A549 (cell line): ENCODE results near the gene BBX. TPM values are rescaled to one million over a fixed set of nuclear protein-coding genes. Genes with fewer than 3 reads are reported as not detected.

Source experiments
- ATAC-seq, 2 experiments: fragments of 200-7000 bp in 1 of 2; fragments of >200 bp in 1 of 2; cut with Nextera tagmentation in 1 of 2; cut with Tn5 transposase in 1 of 2; 3 replicates each; pipeline versions ENCODE4 v1.8.0 to v1.9.1; 2018 to 2020; ENCODE audit warnings: mild to moderate bottlenecking in 1 of 2, moderate library complexity in 1 of 2
- CTCF ChIA-PET: fragments of 300-600 bp; sonication (Branson Sonifier 250); formaldehyde crosslinking; extraction: SDS; loops from one replicate; lab custom pipeline; 2021; ENCODE audit warnings: antibody characterized with exemption, inconsistent platforms; lab: Yijun Ruan, JAX
- POLR2A ChIA-PET: fragments of 350-600 bp; formaldehyde crosslinking; extraction: SDS; loops from one replicate; lab custom pipeline; 2021; ENCODE audit warnings: antibody characterized with exemption, inconsistent platforms; lab: Yijun Ruan, JAX
- DNase-seq, 2 experiments: peaks; one replicate each; pipeline versions ENCODE4 v3.0.0 to v3.0.0-alpha.2; 2011 to 2016; ENCODE audit warnings: low read depth in 1 of 2, low spot score in 1 of 2
- FAIRE-seq: peaks from 2 replicates; lab custom pipeline; 2011; peaks lifted over from hg19 to GRCh38; lab: Jason Lieb, UNC
- H3K27ac ChIP-seq, 2 experiments: fragments of >200 bp; sonication (Bioruptor Twin); formaldehyde crosslinking; 3 replicates each; pipeline ENCODE4 v1.5.1; 2016 to 2017
- H3K4me1 ChIP-seq: fragments of >200 bp; sonication (Bioruptor Twin); formaldehyde crosslinking; 3 replicates; pipeline ENCODE4 v1.6.1; 2016
- H3K4me2 ChIP-seq: fragments of >200 bp; sonication (Bioruptor Twin); formaldehyde crosslinking; 3 replicates; pipeline ENCODE4 v1.6.1; 2016
- H3K4me3 ChIP-seq: fragments of >200 bp; sonication (Bioruptor Twin); formaldehyde crosslinking; 3 replicates; pipeline ENCODE4 v1.5.1; 2016
- H3K9me3 ChIP-seq: fragments of >200 bp; sonication (Bioruptor Twin); formaldehyde crosslinking; 3 replicates; pipeline ENCODE4 v1.6.1; 2016
- BCL3 ChIP-seq: fragments of >200 bp; sonication (Bioruptor Twin); formaldehyde crosslinking; IDR thresholded peaks from 3 replicates; pipeline ENCODE4 v1.6.1; 2016
- CBX2 ChIP-seq: fragments of 200-600 bp; sonication (generic); IDR thresholded peaks from 2 replicates; pipeline ENCODE4 v1.6.1; 2016; ENCODE audit warnings: low read depth, mild to moderate bottlenecking, borderline replicate concordance
- CHD4 ChIP-seq: fragments of 200-600 bp; sonication (generic); IDR thresholded peaks from 2 replicates; pipeline ENCODE4 v1.6.1; 2016; ENCODE audit warnings: antibody characterized with exemption, mild to moderate bottlenecking, borderline replicate concordance
- ELK1 ChIP-seq: fragments of 150-350 bp; IDR thresholded peaks from 2 replicates; pipeline ENCODE4 v1.6.1; 2014; ENCODE audit warnings: low read depth, mild to moderate bottlenecking, low read length
- GATA3 ChIP-seq: IDR thresholded peaks from 2 replicates; pipeline ENCODE4 v1.6.1; 2012; ENCODE audit warnings: borderline replicate concordance
- HMGXB4 ChIP-seq: fragments of 250-450 bp; sonication (Bioruptor Pico); IDR thresholded peaks from 2 replicates; pipeline ENCODE4 v1.5.0; 2021; ENCODE audit warnings: mild to moderate bottlenecking, moderate library complexity, borderline replicate concordance
- HOXB13 ChIP-seq: fragments of 250-450 bp; sonication (Bioruptor Pico); IDR thresholded peaks from 2 replicates; pipeline ENCODE4 v1.5.0; 2020; ENCODE audit warnings: low read depth, mild to moderate bottlenecking, moderate library complexity
- MAFK ChIP-seq: fragments of 450-650 bp; IDR thresholded peaks from 2 replicates; pipeline ENCODE4 v1.6.1; 2014; ENCODE audit not compliant: partially characterized antibody
- MAX ChIP-seq: IDR thresholded peaks from 2 replicates; pipeline ENCODE4 v1.6.1; 2012
- MAZ ChIP-seq: fragments of 150-350 bp; IDR thresholded peaks from 2 replicates; pipeline ENCODE4 v1.6.1; 2014; ENCODE audit warnings: antibody characterized with exemption, low read depth, low read length, borderline replicate concordance
- NR3C1 ChIP-seq: fragments of >200 bp; sonication (Bioruptor Twin); formaldehyde crosslinking; IDR thresholded peaks from 3 replicates; pipeline ENCODE4 v1.6.1; 2017
- PBX3 ChIP-seq: IDR thresholded peaks from 2 replicates; pipeline ENCODE4 v1.6.1; 2012
- POLR2A ChIP-seq: IDR thresholded peaks from 2 replicates; pipeline ENCODE4 v1.6.1; 2012; ENCODE audit warnings: mild to moderate bottlenecking, low read length
- RCOR1 ChIP-seq: fragments of 150-350 bp; IDR thresholded peaks from 2 replicates; pipeline ENCODE4 v1.6.1; 2014; ENCODE audit warnings: antibody characterized with exemption, low read length, low read depth
- RFX5 ChIP-seq: fragments of 450-650 bp; IDR thresholded peaks from 2 replicates; pipeline ENCODE4 v1.7.1; 2014; ENCODE audit warnings: antibody characterized with exemption, mild to moderate bottlenecking, moderate library complexity
- SREBF2 ChIP-seq: fragments of 450-650 bp; IDR thresholded peaks from 2 replicates; pipeline ENCODE4 v1.6.1; 2014; ENCODE audit warnings: mild to moderate bottlenecking, moderate library complexity
- USF2 ChIP-seq: fragments of 450-650 bp; IDR thresholded peaks from 2 replicates; pipeline ENCODE4 v1.6.1; 2014; ENCODE audit warnings: antibody characterized with exemption
- ZC3H11A ChIP-seq: fragments of 450-650 bp; IDR thresholded peaks from 2 replicates; pipeline ENCODE4 v1.6.1; 2014; ENCODE audit warnings: antibody characterized with exemption, mild to moderate bottlenecking
- WGBS: methylation state at CpG from one replicate; pipeline ENCODE4 v1.1.6; 2017; ENCODE audit errors: missing lambda C conversion rate; 5-methylcytosine and 5-hydroxymethylcytosine counted together
- polyA plus RNA-seq, 4 experiments: library from polyadenylated mRNA; depleted of rRNA in 3 of 4; stranded (reverse); fragments of >200 nt; fragmentation: RNase III in 1 of 4; extraction: RNeasy Plus Mini Kit Qiagen cat#74134 plus additional on column Dnase treatment in 1 of 4; gene quantifications; 2 replicates in 3 of 4; 3 replicates in 1 of 4; pipeline ENCODE4 v1.2.3, GENCODE V29; 2011 to 2017

BBX gene
- polyA plus RNA-seq, 2 of the 4 experiments (the other 2 are of a cell fraction), result 16.7 to 62.8 TPM

GRCh38 chr3:107561980-107562379 lies 39.2 kb downstream of the BBX start:
- no peak for DNase-seq
- WGBS, result 83% methylated on average over 6 of the region's 6 CpGs
- no peak overlapping the region for H3K4me3 ChIP-seq
- FAIRE-seq, result peak; percentile 92
- no peak overlapping the region for H3K27ac ChIP-seq
- ATAC-seq, result no peak
- 0 out of 3 replicates have a peak, but pooled peaks cover 3% of the 10 kb centered on the region for H3K4me1 ChIP-seq
- ChIA-PET POLR2A (no interaction called here), CTCF (no interaction called here)
- no peaks in the 10 kb centered on the region for H3K9me3 ChIP-seq
- no peak overlapping the region for H3K4me2 ChIP-seq
- TF ChIP-seq BCL3 (no peak), USF2 (no peak), HOXB13 (no peak), MAX (no peak), SREBF2 (no peak), CBX2 (no peak), ELK1 (no peak), ZC3H11A (no peak), RCOR1 (no peak), RFX5 (no peak), HMGXB4 (CRISPR knock-in tag) (no peak)

GRCh38 chr3:107562969-107563529 lies 40.3 kb downstream of the BBX start:
- no peak overlapping the region for H3K27ac ChIP-seq
- 71% methylated on average over 3 of the region's 3 CpGs for WGBS
- no peaks in the 10 kb centered on the region for H3K9me3 ChIP-seq
- POLR2A ChIA-PET, result no interaction called here
- H3K4me2 ChIP-seq, result no peak overlapping the region
- ATAC-seq, result peak in 1 of 2 experiments; percentile 56; a peak in 4 of 6 replicates
- TF ChIP-seq CHD4 (no peak), MAZ (no peak), PBX3 (no peak), GATA3 (no peak), POLR2A (no peak), SREBF2 (no peak), NR3C1 (no peak), MAFK (no peak)
- no peak overlapping the region for H3K4me3 ChIP-seq
- H3K4me1 ChIP-seq, result 0 out of 3 replicates have a peak, but pooled peaks cover 3% of the 10 kb centered on the region
- no peak for FAIRE-seq
- CTCF ChIA-PET, result interaction anchor here (0.8 kb wide), 1 partner anchor 11 kb away, joined by 3 read pairs; no protein-coding TSS in a partner anchor
- no peak for DNase-seq
